Measurements from ENCODE around the gene BAIAP2L2. TPM values are rescaled to one million over a fixed set of nuclear protein-coding genes. Genes with fewer than 3 reads are reported as not detected.

Gene BAIAP2L2
- total and polyA plus RNA-seq, 2 of the 4 experiments (the other 2 are of a cell fraction) = 0.18 to 0.46 TPM

GRCh38 chr22:38088629-38089473 is 21.6 kb downstream of the BAIAP2L2 start:
- H3K9me1 ChIP-seq (ENCODE audit: insufficient read depth, low read length) = no peaks in the 10 kb centered on the region
- H3K14ac ChIP-seq (replicated peaks; ENCODE audit: low read depth, low read length) = no peak overlapping the region
- peak overlapping the region; percentile 79 for H2AFZ ChIP-seq (replicated peaks; ENCODE audit: low read length, poor library complexity)
- peak; percentile 61 for ATAC-seq (ENCODE audit: low read depth)
- H3K56ac ChIP-seq (ENCODE audit: extremely low read depth, insufficient read depth, low read length) = no peak overlapping the region
- H3K4ac ChIP-seq (ENCODE audit: low read depth, low read length) = no peak overlapping the region
- H2BK120ac ChIP-seq (ENCODE audit: low read depth, low read length) = no peak overlapping the region
- CTCF ChIA-PET = no interaction called here
- POLR2A ChIA-PET (ENCODE audit: unreplicated experiment) = no interaction called here
- no peak overlapping the region for H2BK5ac ChIP-seq (ENCODE audit: low read depth, low read length, poor library complexity, severe bottlenecking)
- H3K27ac ChIP-seq (ENCODE audit: insufficient read depth, low read length) = no peak overlapping the region
- no peak overlapping the region for H2BK20ac ChIP-seq (ENCODE audit: low read depth, low read length)
- H3K36me3 ChIP-seq (ENCODE audit: control insufficient read depth, insufficient read depth, low read length) = no peaks in the 10 kb centered on the region
- H3K4me1 ChIP-seq (ENCODE audit: control insufficient read depth, insufficient read depth, low read length) = peaks cover 2% of the 10 kb centered on the region; the same call in 1 of the 2 replicates
- H3K9me3 ChIP-seq (ENCODE audit: control insufficient read depth, insufficient read depth, low read length) = no peaks in the 10 kb centered on the region
- BruUV-seq (replicated peaks) = no TSS peak
- no peak overlapping the region for H4K91ac ChIP-seq (ENCODE audit: insufficient read depth, low read depth, low read length)
- H3K79me1 ChIP-seq (ENCODE audit: low read depth in 1 of 2, low read length in 2 of 2) = no peaks in the 10 kb centered on the region
- no peaks in the 10 kb centered on the region; the same call in 1 of the 2 replicates for H4K20me1 ChIP-seq (ENCODE audit: insufficient read depth, low read length)
- dilution Hi-C loops (cut with HindIII; ENCODE audit: low sequenced_read_pairs, unreplicated experiment) (no loop called here), in situ Hi-C loops (cut with MboI; ENCODE audit: low sequenced_read_pairs) (no loop called here), intact Hi-C loops (cut with micrococcal nuclease) (no loop called here)
- DNase-seq = no peak
- peak overlapping the region; percentile 5; the same call in 1 of the 2 replicates for H3K4me3 ChIP-seq (ENCODE audit: insufficient read depth, low read depth, low read length)
- no peak overlapping the region for H4K5ac ChIP-seq (ENCODE audit: low read depth, low read length)
- H4K8ac ChIP-seq (ENCODE audit: low read depth in 2 of 2, low read length in 2 of 2) = no peak overlapping the region
- no peak overlapping the region for H3K23ac ChIP-seq (ENCODE audit: low read depth, low read length)
- H3K9ac ChIP-seq (ENCODE audit: low read depth, low read length) = no peak overlapping the region
- 24% methylated on average over 33 of the region's 85 CpGs; no CpG with 5 or more reads in 1 of the 2 experiments for WGBS, 2 experiments (ENCODE audit: extremely low coverage in 2 of 2, insufficient read length in 1 of 2)
- TF ChIP-seq MAZ (IDR thresholded peaks at IDR 0.05; ENCODE audit: borderline replicate concordance, low read depth, low read length) (peak; percentile 29; the same call in 1 of the 2 replicates), MAFK (IDR thresholded peaks at IDR 0.05; ENCODE audit: low read depth, low read length) (no peak), USF2 (IDR thresholded peaks at IDR 0.05; ENCODE audit: low read depth, low read length) (peak; percentile 21; the same call in 1 of the 2 replicates), CTCF (conservative IDR thresholded peaks at IDR 0.05; ENCODE audit: low read depth, low read length) (no peak), RFX5 (IDR thresholded peaks at IDR 0.05; ENCODE audit: low read depth, low read length) (no peak), MXI1 (IDR thresholded peaks at IDR 0.05; ENCODE audit: borderline replicate concordance, low read depth, low read length) (no peak), POLR2A (IDR thresholded peaks at IDR 0.05; ENCODE audit: low read depth, low read length) (no peak), SMC3 (IDR thresholded peaks at IDR 0.05; ENCODE audit: low read depth, low read length) (no peak), BHLHE40 (IDR thresholded peaks at IDR 0.05; ENCODE audit: low read depth, low read length) (no peak)
- TF ChIP-seq, protein P1, sequence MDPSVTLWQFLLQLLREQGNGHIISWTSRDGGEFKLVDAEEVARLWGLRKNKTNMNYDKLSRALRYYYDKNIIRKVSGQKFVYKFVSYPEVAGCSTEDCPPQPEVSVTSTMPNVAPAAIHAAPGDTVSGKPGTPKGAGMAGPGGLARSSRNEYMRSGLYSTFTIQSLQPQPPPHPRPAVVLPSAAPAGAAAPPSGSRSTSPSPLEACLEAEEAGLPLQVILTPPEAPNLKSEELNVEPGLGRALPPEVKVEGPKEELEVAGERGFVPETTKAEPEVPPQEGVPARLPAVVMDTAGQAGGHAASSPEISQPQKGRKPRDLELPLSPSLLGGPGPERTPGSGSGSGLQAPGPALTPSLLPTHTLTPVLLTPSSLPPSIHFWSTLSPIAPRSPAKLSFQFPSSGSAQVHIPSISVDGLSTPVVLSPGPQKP (IDR thresholded peaks at IDR 0.05; ENCODE audit: borderline replicate concordance, low read depth, low read length) = no peak
- H3K27me3 ChIP-seq (ENCODE audit: control insufficient read depth, insufficient read depth, low read length) = peaks cover 34% of the 10 kb centered on the region
- H2AK9ac ChIP-seq (replicated peaks; ENCODE audit: low read depth, low read length, poor library complexity) = peak overlapping the region; percentile 78
- H2AK5ac ChIP-seq (ENCODE audit: low read depth, low read length) = no peak overlapping the region
- no peak overlapping the region for H3K18ac ChIP-seq (ENCODE audit: low read depth, low read length)
- no peak overlapping the region for H2BK15ac ChIP-seq (ENCODE audit: low read depth, low read length)
- H3K4me2 ChIP-seq (ENCODE audit: low read depth, low read length) = no peak overlapping the region; the same call in 1 of the 2 replicates

Data from IMR-90 (cell line).